Hepatocyte (in vitro differentiated cells): ENCODE data around the gene LYPD5. TPM values are rescaled to one million over a fixed set of nuclear protein-coding genes. Genes with fewer than 3 reads are reported as not detected.
A peak's percentile ranks its signal among the peaks of the same experiment; 100 is the strongest.

ENCODE experiments used
- DNase-seq: peaks from one replicate; pipeline ENCODE4 v3.0.0-alpha.2; 2016; ENCODE audit warnings: low spot score
- H2AFZ ChIP-seq: fragments of 200-600 bp; sonication (generic); 2 replicates; pipeline ENCODE4 v1.6.0; 2016; ENCODE audit warnings: antibody characterized with exemption, mild to moderate bottlenecking
- H3K27ac ChIP-seq: fragments of 200-600 bp; sonication (generic); 2 replicates; pipeline ENCODE4 v1.5.1; 2016; ENCODE audit warnings: mild to moderate bottlenecking
- H3K27me3 ChIP-seq: fragments of 200-600 bp; sonication (generic); 2 replicates; pipeline ENCODE4 v1.6.1; 2016
- H3K36me3 ChIP-seq: fragments of 200-600 bp; sonication (generic); replicated peaks from 2 replicates; pipeline ENCODE4 v1.5.1; 2016; ENCODE audit warnings: low read depth; ENCODE audit not compliant: insufficient read depth
- H3K4me1 ChIP-seq: fragments of 200-600 bp; sonication (generic); 2 replicates; pipeline ENCODE4 v1.5.1; 2016; ENCODE audit warnings: mild to moderate bottlenecking, moderate library complexity; ENCODE audit not compliant: insufficient read depth
- H3K4me2 ChIP-seq: fragments of 200-600 bp; sonication (generic); 2 replicates; pipeline ENCODE4 v1.6.0; 2016
- H3K4me3 ChIP-seq: fragments of 200-600 bp; sonication (generic); 2 replicates; pipeline ENCODE4 v1.5.1; 2016; ENCODE audit warnings: mild to moderate bottlenecking
- H3K79me2 ChIP-seq: fragments of 200-600 bp; sonication (generic); 2 replicates; pipeline ENCODE4 v1.6.0; 2017; ENCODE audit warnings: mild to moderate bottlenecking
- H3K9me2 ChIP-seq: fragments of 200-600 bp; sonication (generic); replicated peaks from 2 replicates; pipeline ENCODE4 v1.6.0; 2017; ENCODE audit warnings: mild to moderate bottlenecking; ENCODE audit not compliant: insufficient read depth
- H3K9me3 ChIP-seq: fragments of 200-600 bp; sonication (generic); 2 replicates; pipeline ENCODE4 v1.5.1; 2016; ENCODE audit warnings: low read depth, mild to moderate bottlenecking
- H4K20me1 ChIP-seq: fragments of 200-600 bp; sonication (generic); 2 replicates; pipeline ENCODE4 v1.6.0; 2016; ENCODE audit warnings: mild to moderate bottlenecking; ENCODE audit not compliant: insufficient read depth, poor library complexity, severe bottlenecking
- CTCF ChIP-seq: fragments of 200-600 bp; sonication (generic); IDR thresholded peaks from 2 replicates; pipeline ENCODE4 v1.5.1; 2016; ENCODE audit warnings: antibody characterized with exemption, mild to moderate bottlenecking; ENCODE audit not compliant: poor library complexity
- EZH2 ChIP-seq: fragments of 200-600 bp; sonication (generic); IDR thresholded peaks from 2 replicates; pipeline ENCODE4 v1.6.1; 2016; ENCODE audit warnings: antibody characterized with exemption, mild to moderate bottlenecking, borderline replicate concordance
- EZH2phosphoT487 ChIP-seq: fragments of 200-600 bp; sonication (generic); IDR thresholded peaks from one replicate; pipeline ENCODE4 v1.6.1; 2018; ENCODE audit warnings: antibody characterized with exemption, mild to moderate bottlenecking, low read depth, moderate library complexity; ENCODE audit not compliant: unreplicated experiment, severe bottlenecking
- whole genome bisulfite sequencing: methylation state at CpG from one replicate; pipeline ENCODE4 v1.1.6; 2016; ENCODE audit warnings: low lambda C conversion rate; ENCODE audit errors: missing lambda C conversion rate; 5-methylcytosine and 5-hydroxymethylcytosine counted together
- polyA plus RNA-seq: library from polyadenylated mRNA; unstranded; fragments of >200 nt; fragmentation: Nextera tagmentation; extraction: Ambion mirVana; gene quantifications from 2 replicates; pipeline ENCODE4 v1.2.1, GENCODE V29; 2016
- total RNA-seq: library from RNA; depleted of rRNA; stranded (reverse); fragments of >200 nt; gene quantifications from 2 replicates; pipeline ENCODE4 v1.2.3, GENCODE V29; 2014

Gene LYPD5
- total and polyA plus RNA-seq, 2 experiments from 2014 or later = 1.6 to 1.8 TPM

- Histone ChIP-seq H3K9me3 (no peaks in the 10 kb centered on the region), H3K36me3 (no peaks in the 10 kb centered on the region), H3K27me3 (no peaks in the 10 kb centered on the region), H3K4me3 (no peak overlapping the region), H4K20me1 (no peaks in the 10 kb centered on the region), H3K4me1 (no peaks in the 10 kb centered on the region), H3K9me2 (no peaks in the 10 kb centered on the region), H3K4me2 (no peak overlapping the region), H3K27ac (no peak overlapping the region), H2AFZ (no peak overlapping the region), H3K79me2 (no peaks in the 10 kb centered on the region)
- WGBS = 71% methylated on average over 8 of the region's 8 CpGs
- TF ChIP-seq EZH2phosphoT487 = no peak
- DNase-seq = no peak
These were observed 20.0 kb downstream of the LYPD5 start for GRCh38 chr19:43782311-43782660.

- no peak for DNase-seq
- Histone ChIP-seq H3K79me2 (no peaks in the 10 kb centered on the region), H3K27me3 (no peaks in the 10 kb centered on the region), H2AFZ (no peak overlapping the region), H3K9me2 (no peaks in the 10 kb centered on the region), H3K36me3 (no peaks in the 10 kb centered on the region), H3K9me3 (no peaks in the 10 kb centered on the region), H4K20me1 (no peaks in the 10 kb centered on the region), H3K4me2 (no peak overlapping the region), H3K4me1 (no peaks in the 10 kb centered on the region), H3K27ac (no peak overlapping the region), H3K4me3 (no peak overlapping the region)
- TF ChIP-seq CTCF (no peak), EZH2phosphoT487 (no peak), EZH2 (no peak)
- WGBS = 94% methylated on average over 14 of the region's 14 CpGs
These were observed 20.5 kb downstream of the LYPD5 start for GRCh38 chr19:43781630-43782310.

- Histone ChIP-seq H3K9me2 (no peaks in the 10 kb centered on the region), H3K27ac (no peak within 1 kb of the TSS), H3K4me1 (no peaks in the 10 kb centered on the region), H3K4me3 (no peak within 1 kb of the TSS), H3K9me3 (no peaks in the 10 kb centered on the region), H3K36me3 (no peaks in the 10 kb centered on the region), H4K20me1 (no peaks in the 10 kb centered on the region), H2AFZ (no peak within 1 kb of the TSS), H3K4me2 (peak within 1 kb of the TSS; percentile 53), H3K79me2 (no peaks in the 10 kb centered on the region), H3K27me3 (no peaks in the 10 kb centered on the region)
- DNase-seq = peak; percentile 58
- TF ChIP-seq EZH2phosphoT487 = no peak
- no peak for TF ChIP-seq CTCF
- TF ChIP-seq EZH2 = no peak
- WGBS = 62% methylated on average over 17 of the region's 19 CpGs
These were observed 21.3 kb downstream of the LYPD5 start, which contains the start of gene KCNN4 for GRCh38 chr19:43780706-43781525. KCNN4 (minus strand) TSS chr19:43780973; CDS start chr19:43780861, 112 bp downstream.

- no peaks in the 10 kb centered on the region for H4K20me1 ChIP-seq
- DNase-seq = peak; percentile 14
- H3K4me3 ChIP-seq = no peak overlapping the region
- H2AFZ ChIP-seq = no peak overlapping the region
- WGBS = 40% methylated on average over 3 of the region's 3 CpGs
- no peak for TF ChIP-seq CTCF
- TF ChIP-seq EZH2 = no peak
- TF ChIP-seq EZH2phosphoT487 = no peak
- no peaks in the 10 kb centered on the region for H3K79me2 ChIP-seq
- H3K9me2 ChIP-seq = no peaks in the 10 kb centered on the region
- no peaks in the 10 kb centered on the region for H3K27me3 ChIP-seq
- H3K9me3 ChIP-seq = no peaks in the 10 kb centered on the region
- peak overlapping the region; percentile 53 for H3K4me2 ChIP-seq
- peaks cover 5% of the 10 kb centered on the region for H3K4me1 ChIP-seq
- no peaks in the 10 kb centered on the region for H3K36me3 ChIP-seq
- no peak overlapping the region for H3K27ac ChIP-seq
These were observed 22.4 kb downstream of the LYPD5 start for GRCh38 chr19:43779820-43780219.
